Choroid plexus epithelial cell (primary cell): ENCODE data around the gene TIMP1.

Source experiments
- DNase-seq: peaks from one replicate; pipeline ENCODE4 v3.0.0-alpha.2; 2010; ENCODE audit warnings: low read depth
- H3K4me3 ChIP-seq: 2 replicates; pipeline ENCODE4 v1.5.1; 2011; ENCODE audit warnings: low read depth, mild to moderate bottlenecking, control low read depth, low read length, moderate library complexity
- TF ChIP-seq, protein P1 (sequence below): conservative IDR thresholded peaks from 2 replicates; pipeline ENCODE4 v1.5.1; 2011; ENCODE audit warnings: low read depth, mild to moderate bottlenecking, control low read depth, inconsistent platforms, low read length, moderate library complexity

The TIMP1 gene

DNA sequence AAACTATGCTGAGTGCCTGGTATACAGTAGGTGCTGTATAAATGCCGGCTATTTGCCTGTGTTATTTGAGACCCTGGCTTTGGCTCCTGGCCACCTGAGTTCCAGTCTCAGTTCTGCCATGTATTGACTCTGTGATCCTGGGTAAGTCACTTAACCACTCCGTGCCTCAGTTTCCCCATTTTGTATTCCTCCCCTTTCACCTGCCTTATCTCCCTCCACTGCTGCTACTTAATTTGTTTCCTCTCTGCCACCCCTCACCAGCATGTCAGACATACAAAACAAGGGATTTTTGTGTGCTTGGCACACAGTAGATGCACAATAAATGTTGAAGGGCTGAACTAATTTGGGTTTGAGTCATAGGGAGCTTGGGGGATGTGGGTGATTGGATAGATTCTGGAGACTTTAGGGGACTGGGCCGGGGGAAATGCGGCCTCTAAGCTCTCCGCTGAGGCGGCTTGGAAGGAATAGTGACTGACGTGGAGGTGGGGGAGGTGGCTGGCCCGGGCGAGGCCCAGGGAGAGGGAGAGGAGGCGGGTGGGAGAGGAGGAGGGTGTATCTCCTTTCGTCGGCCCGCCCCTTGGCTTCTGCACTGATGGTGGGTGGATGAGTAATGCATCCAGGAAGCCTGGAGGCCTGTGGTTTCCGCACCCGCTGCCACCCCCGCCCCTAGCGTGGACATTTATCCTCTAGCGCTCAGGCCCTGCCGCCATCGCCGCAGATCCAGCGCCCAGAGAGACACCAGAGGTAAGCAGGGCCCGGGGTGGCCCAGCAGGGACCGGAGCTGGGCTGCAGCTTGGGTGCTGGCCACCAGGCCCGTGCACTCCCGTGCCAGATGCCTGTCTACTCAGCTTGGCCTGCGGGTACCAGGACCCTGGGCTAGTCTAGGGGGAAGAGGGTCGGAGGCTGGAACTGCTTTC is at the start of gene TIMP1:
Gene TIMP1, plus strand, starts transcription at position 706 of the 917 bp plus-strand sequence. CDS start 980 bp downstream, outside the sequence.
- H3K4me3 ChIP-seq, result peak within 1 kb of the TSS; percentile 75
- TF ChIP-seq, protein P1, sequence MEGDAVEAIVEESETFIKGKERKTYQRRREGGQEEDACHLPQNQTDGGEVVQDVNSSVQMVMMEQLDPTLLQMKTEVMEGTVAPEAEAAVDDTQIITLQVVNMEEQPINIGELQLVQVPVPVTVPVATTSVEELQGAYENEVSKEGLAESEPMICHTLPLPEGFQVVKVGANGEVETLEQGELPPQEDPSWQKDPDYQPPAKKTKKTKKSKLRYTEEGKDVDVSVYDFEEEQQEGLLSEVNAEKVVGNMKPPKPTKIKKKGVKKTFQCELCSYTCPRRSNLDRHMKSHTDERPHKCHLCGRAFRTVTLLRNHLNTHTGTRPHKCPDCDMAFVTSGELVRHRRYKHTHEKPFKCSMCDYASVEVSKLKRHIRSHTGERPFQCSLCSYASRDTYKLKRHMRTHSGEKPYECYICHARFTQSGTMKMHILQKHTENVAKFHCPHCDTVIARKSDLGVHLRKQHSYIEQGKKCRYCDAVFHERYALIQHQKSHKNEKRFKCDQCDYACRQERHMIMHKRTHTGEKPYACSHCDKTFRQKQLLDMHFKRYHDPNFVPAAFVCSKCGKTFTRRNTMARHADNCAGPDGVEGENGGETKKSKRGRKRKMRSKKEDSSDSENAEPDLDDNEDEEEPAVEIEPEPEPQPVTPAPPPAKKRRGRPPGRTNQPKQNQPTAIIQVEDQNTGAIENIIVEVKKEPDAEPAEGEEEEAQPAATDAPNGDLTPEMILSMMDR, result no peak
- peak; percentile 95 for DNase-seq

DNA sequence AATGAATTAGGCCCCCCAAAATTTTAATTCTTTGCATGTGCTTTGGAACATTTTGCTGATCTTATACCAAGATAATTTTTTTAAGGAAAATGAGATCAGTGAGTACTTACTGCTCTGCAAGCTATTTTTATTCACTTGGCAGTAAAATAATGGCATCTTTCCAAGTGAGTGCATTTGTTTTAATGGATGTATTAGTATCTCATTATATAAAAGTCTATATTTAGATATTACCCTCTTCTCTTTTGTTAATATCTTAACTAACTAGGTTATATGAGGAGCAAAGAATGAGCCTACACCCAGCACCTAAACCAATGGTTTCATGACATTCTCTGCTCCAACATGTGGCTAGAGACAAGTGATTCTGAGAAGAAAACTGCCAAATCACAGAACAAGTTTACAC is 42.4 kb upstream of the TIMP1 start:
- DNase-seq, result no peak
- TF ChIP-seq, protein P1, result no peak
- no peak overlapping the region for H3K4me3 ChIP-seq

DNA sequence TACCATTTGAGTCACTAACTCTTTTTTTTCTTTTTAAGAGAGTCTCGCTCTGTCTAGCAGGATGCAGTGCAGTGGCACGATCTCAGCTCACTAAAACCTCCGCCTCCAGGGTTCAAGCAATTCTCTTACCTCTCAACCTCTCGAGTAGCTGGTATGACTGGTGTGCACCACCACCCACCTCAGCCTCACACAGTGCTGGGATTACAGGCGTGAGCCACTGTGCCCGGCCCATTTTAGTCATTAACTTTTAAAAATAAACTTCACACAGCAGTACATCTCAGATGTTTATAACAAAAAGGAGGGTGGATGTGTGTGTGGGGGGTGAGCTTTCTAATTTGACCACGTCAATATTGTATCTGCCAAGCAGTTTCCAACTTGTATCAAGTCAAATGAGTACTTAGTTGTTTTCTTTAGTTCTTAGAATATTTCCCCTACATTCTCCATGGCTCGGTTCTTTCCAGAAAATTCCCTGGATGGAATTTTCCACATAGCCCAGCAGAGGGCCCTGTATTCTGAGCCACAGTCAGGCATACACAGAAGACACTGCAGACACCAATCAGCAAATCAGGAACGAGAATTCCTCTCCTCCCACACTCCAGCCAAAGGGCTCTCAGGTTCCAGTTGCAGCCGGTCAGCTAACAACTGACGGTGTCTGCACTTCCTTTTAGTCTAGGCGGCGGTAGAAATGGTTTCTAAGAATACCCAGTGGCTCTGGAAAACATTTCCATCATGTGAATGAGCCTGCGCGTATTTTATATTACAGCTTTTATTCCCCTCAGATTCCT is 41.3 kb upstream of the TIMP1 start:
- TF ChIP-seq, protein P1, result peak; percentile 69
- peak; percentile 95 for DNase-seq
- no peak overlapping the region for H3K4me3 ChIP-seq

DNA sequence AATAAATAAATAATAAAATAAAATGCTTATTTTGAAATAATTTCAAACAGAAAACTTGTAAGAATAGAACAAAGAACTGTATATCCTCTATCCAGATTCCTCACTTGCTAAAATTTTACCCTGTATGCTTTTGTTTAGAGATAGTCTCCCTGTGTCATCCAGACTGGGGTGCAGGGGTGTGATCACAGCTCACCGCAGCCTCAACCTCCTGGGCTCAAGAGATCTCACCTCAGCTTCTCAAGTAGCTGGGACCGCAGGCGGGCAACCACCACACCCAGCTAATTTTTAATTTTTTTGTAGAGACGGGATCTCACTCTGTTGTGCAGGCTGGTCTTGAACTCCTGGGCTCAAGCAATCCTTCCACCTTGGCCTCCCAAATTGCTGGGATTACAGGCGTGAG is 38.7 kb upstream of the TIMP1 start:
- DNase-seq, result no peak
- TF ChIP-seq, protein P1, result no peak
- H3K4me3 ChIP-seq, result no peak overlapping the region

DNA sequence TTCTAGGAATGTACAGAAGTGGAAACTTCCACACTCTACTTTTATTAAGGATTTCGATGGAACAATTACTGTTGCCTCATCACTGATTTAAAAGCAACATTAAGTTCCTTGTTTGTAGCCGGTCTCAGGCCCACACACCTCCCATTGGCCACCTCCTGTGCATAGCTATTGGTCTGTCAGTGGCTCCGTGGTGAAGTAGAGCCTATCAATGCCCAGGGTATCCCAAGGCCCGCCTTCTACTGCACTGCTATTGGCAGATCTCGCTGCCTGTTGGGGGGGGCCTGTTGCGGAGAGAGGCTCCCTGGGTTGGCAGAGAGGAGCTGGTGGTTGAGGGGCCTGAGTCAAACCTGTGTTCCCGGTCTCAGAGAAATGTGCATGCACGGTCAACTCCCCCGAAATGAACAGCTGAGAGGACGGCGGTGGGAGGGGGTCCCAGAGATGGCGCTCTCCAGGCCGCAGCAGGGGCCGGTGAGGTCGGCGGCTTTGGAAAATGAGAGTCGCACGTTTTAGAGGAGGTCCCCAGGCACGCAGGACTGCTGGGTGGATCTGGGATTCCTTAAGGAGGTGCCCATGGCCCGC is 26.1 kb upstream of the TIMP1 start:
- TF ChIP-seq, protein P1, result no peak
- peak overlapping the region; percentile 64 for H3K4me3 ChIP-seq
- DNase-seq, result peak; percentile 97

DNA sequence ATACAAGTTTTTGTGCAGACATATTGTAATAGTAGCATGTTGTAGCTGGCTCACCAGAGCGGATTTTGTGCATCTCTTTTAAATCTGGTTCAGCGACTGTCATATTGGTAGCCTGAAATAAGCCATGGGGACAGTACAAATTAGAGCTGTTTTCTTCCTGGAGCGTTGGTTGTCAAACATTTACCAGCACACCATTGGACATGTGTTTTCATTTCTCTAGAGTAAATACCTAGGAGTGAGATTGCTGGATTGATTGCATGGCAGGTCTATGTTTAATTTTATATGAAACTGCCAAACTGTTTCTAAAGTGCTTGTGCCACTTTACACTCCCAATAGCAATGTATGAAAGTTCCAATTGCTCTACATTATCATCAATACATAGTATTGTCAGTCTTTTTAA is 23.8 kb upstream of the TIMP1 start:
- no peak for DNase-seq
- TF ChIP-seq, protein P1, result no peak
- no peak overlapping the region for H3K4me3 ChIP-seq
